HG02763 (cell line): ENCODE results near the gene NHSL1.

Experiments
- ATAC-seq: cut with Tn5 transposase; IDR thresholded peaks from one replicate; pipeline ENCODE4 v1.9.1; 2021; ENCODE audit warnings: mild to moderate bottlenecking, moderate library complexity; ENCODE audit not compliant: unreplicated experiment

NHSL1 gene, protein sequence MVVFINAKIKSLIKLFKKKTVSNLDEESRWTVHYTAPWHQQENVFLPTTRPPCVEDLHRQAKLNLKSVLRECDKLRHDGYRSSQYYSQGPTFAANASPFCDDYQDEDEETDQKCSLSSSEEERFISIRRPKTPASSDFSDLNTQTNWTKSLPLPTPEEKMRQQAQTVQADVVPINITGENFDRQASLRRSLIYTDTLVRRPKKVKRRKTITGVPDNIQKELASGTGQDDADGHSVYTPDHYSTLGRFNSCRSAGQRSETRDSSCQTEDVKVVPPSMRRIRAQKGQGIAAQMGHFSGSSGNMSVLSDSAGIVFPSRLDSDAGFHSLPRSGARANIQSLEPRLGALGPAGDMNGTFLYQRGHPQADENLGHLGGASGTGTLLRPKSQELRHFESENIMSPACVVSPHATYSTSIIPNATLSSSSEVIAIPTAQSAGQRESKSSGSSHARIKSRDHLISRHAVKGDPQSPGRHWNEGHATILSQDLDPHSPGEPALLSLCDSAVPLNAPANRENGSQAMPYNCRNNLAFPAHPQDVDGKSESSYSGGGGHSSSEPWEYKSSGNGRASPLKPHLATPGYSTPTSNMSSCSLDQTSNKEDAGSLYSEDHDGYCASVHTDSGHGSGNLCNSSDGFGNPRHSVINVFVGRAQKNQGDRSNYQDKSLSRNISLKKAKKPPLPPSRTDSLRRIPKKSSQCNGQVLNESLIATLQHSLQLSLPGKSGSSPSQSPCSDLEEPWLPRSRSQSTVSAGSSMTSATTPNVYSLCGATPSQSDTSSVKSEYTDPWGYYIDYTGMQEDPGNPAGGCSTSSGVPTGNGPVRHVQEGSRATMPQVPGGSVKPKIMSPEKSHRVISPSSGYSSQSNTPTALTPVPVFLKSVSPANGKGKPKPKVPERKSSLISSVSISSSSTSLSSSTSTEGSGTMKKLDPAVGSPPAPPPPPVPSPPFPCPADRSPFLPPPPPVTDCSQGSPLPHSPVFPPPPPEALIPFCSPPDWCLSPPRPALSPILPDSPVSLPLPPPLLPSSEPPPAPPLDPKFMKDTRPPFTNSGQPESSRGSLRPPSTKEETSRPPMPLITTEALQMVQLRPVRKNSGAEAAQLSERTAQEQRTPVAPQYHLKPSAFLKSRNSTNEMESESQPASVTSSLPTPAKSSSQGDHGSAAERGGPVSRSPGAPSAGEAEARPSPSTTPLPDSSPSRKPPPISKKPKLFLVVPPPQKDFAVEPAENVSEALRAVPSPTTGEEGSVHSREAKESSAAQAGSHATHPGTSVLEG (N-terminal part only)

GRCh38 chr6:138499303-138500018 lies at the start of gene NHSL1:
Gene NHSL1 (minus strand): TSS chr6:138499494. CDS start chr6:138499290, 204 bp downstream.
- no peak for ATAC-seq

DNA sequence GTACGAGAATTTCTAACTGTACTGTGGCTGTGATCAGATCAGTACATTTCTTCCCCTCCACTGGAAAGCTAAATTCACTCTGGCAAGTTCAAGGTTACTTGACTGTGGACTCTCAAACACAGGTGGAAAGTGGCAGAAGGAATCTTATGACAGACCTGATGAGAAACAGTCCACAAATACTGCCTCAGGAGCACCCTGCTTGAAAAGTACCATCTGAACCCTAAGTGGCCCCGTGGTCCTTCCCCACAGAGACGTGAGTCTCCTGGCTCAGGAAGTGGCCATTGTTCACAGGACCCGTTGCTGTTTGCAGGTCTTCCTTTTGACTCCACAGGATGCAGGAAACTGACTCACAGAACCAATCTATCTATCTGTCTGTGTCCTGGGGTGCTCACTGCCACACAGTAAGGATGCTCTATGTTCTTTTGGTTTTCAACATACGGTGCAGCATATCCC lies 47.5 kb upstream of the NHSL1 start:
- no peak for ATAC-seq

DNA sequence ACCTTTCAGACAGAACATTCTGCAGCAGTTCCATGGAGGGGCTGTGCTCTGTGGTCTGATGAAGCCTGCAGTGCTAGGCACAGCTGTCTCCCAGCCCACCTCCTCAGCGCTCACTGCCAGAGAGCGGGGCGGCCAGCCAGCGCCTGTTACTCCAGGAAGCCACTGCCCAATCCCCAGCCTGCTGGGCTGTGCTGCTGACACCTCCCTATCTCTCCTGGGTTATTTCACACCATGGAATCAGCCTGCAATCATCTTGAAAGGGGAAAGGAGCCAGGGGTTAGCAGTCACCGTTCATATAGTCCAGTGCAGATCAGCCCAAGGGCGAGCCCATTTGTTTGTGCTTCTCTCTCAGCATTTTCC lies 46.3 kb upstream of the NHSL1 start:
- ATAC-seq = no peak

DNA sequence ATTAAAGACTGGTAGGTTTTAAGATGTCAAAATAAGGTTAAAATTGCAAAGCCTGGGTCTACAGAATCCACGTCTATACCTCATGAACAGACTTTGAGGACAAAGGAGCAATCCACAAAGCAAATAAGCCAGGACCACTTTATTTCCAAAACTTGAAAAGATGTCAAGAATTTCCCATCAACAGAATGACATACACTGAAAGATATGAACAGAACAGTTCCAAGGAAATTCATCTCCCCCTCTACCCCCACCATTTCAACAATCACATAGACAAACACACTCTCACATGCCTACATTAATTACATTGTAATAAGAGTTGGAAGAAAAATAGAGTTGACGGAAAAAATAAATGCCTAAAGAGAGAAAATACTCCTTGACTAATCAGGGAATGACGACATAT lies 45.2 kb upstream of the NHSL1 start:
- no peak for ATAC-seq

DNA sequence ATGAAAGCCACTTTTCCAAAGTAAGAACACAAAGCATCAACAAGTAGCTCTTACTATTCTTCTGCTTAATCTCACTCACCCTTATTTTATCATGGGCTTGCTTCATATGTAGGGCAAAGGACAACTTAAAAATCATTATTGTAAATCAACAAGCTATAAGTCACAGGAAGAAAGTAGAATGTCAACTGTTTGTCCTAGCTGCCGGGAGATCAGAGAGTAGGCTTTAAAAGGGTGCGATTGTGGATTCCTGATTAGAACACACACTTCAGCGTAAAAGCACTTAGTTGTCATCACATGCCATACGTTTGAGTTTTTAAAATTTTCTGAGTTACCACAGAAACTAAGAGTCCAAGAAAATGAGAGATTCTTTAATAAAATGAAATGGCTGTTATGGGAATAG lies 44.4 kb upstream of the NHSL1 start:
- no peak for ATAC-seq

DNA sequence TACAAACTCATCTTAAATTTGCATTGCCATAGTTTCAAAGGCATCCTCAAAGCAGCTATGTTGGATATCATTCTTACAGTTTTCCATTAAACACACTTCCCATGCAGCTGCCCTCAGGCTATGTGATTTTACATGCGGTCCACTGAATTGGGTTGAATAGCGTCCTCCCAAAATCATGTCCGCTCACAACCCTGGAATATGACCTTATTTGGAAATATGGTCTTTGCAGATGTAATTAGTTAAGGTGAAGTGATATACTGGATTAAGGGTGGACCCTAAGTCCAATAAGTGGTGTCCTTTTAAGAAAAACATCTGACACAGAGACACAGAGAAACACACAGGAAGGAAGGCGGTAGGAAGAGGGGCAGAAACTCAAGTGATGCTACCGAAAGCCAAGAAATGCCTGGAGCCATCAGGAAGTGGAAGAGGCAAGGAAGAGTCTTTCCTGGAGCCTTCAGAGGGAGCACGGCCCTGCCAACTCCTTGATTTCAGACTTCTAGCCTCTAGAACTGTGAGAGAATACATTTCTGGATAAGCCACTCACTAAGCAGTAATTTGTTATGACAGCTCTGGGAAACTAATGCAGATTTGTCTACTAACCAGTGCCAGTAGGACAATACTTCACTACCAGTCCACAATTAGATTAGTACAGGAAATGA lies 42.7 kb upstream of the NHSL1 start:
- no peak for ATAC-seq

DNA sequence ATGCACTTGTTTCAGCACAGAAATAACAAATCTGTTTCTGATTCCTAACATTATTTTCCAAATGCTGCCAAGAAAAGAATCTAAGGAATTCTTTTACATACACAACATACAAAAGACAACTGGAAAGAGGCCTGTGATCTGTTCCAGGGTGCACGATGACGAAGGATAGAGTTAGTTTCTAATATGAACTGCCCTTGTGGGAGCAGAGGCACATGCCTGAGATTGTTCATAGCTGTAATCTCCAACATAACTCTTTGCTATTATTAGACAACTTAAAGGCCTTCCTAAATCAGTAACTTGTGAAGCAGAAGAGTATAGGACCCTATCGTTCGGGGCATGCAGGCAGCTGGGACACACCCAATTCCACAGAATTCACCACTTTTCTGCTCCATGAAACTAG lies 41.2 kb upstream of the NHSL1 start:
- ATAC-seq = no peak

DNA sequence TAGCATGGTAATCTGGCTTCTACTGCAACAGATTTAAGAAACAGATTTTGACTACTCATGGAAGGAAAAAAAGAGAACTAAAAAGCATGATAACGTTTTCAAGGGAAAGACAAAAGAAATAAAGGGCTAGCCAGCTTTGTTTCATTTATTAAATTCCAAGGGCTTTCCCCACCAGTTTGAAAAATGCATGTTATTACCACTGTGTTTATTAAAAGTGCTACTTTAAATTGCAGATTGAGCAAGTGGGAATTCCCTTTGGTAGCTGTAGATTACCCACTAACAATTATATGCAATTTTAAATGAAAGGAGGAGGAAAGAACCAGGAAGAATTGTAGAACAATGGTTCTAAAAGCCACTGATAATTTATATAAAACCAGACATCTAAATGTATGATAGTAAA lies 40.6 kb upstream of the NHSL1 start:
- ATAC-seq = no peak

- ATAC-seq = no peak
These were observed 39.2 kb upstream of the NHSL1 start for GRCh38 chr6:138538390-138539031.

- ATAC-seq = no peak
These were observed 37.8 kb upstream of the NHSL1 start for GRCh38 chr6:138537106-138537505.

DNA sequence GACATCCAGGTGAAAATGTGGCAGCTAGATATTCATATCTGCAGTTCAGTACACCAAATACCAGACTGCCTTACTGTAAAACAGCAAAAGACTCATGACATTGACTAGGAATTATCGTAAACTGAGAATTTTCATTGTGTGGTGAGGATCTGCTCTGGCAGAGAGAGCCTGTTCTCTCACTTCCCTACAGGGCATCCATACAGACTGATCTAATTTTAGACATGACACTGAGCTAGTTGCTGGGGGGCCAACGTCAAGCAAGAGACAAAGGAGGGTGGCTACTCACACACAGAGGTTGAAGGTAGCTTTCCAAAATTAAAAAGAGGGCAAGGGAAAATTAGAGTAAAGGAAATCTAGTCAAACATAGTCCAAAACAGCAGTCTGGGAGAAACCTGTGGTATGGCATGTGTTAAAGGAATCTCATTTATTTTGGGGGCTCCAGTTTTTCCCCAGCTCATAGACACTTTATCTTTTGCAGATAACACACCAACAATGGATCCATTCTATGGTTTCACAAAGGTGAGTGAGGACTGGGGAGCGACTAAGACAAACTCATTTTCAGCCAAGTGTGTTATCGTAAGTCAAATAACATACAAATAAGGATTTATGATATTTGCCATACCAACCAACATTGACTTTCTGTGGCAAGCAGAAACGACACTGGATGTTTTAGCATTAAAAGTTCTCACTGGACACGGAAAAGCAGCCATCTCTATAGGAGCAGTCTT lies 36.6 kb upstream of the NHSL1 start:
- no peak for ATAC-seq

DNA sequence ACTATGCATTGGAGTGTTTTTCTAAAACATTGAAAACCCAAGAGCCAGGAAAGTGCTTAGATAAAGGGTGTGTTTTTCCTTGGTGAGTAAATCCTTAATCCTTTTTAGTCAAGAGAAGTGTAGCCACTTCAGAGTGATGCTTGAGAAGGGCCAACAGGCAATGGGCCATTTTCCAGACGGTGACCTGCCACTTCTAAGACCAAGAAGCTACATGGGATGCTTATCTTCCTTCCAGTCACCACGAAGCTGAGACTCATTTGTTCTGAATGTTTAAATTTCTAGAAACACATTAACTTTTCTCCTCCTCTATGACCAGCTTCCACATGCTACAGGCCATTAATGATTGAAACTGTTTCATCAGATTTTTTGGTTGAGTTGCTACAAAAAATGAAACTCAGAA lies 34.4 kb upstream of the NHSL1 start:
- ATAC-seq = no peak

GRCh38 chr6:138531387-138531786 lies 32.1 kb upstream of the NHSL1 start:
- no peak for ATAC-seq

- ATAC-seq = no peak
These were observed 30.2 kb upstream of the NHSL1 start for GRCh38 chr6:138529478-138529877.

- no peak for ATAC-seq
These were observed 29.7 kb upstream of the NHSL1 start for GRCh38 chr6:138528956-138529355.

DNA sequence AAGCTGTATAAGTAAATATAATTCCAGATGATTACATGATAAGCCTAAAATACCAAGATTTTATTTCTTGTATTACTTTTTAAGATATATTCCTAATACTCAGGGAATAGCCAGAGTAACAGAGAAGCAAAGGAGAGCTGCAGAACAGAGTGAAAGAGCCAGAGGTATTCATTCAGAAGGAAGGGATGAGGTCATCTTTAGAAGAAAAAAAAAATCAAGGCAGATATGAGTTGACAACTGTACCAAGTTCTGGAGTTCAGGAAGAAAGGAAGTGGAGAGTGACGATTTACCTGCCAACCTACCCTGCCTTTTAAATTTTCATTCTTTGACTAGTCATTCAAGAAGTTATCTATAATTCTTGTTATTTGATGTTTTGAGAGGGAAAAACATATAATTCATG lies 28.8 kb upstream of the NHSL1 start:
- no peak for ATAC-seq

DNA sequence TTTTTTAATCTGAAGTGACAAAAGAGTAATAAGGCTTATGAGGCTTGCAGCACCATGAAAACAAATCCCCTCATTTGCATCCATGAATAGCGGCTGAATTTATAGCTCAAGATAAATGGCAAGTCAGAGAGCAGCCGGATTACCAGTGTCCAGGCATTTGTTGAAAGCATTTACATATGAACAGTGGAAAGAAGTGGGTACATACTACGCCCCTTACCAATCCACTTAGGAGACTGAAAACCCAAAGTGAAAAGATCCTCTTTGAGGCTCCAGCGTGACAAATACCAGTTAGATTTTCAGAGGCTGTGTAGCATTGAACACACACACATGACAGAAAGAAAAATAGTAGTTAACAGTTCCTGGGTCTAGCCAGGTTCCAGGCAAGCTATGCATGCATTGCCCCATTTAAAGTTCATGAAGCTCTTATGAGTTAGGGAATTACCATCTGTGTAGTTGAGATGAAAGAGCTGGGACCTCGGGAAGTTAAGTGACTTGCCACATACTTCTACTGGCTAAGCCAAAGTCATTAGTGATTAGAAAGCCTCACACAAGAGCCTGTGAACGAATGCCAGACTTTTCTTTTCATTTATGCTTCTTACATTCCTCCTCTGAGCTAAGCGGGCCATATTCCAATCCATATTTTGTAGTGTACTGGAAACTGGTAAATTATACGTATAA lies 28.3 kb upstream of the NHSL1 start:
- no peak for ATAC-seq

DNA sequence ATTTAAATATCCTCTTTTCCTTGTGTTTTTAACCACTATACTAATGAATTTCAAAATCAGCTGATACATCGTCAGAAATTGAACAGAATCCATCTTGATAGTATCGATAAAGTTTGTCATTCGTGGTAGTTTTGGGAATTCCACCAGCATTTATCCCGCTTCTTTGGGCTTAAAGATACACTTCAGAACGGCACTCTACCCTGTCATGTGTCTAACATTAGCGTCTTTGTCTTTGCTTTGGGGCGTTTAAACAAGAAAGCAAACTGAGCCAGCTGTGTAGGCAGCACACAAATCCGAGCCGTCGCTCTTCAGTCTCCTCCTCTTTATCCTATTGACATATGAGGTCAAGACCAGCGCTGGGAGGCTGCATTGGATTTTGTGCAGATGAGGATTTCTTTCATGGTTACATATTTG lies 27.5 kb upstream of the NHSL1 start:
- ATAC-seq = no peak
